Stimulated activated CD4-positive, alpha-beta T cell treated with anti-CD3 and anti-CD28 coated beads, TNF-alpha, amount 100 ng/mL, for 1 hour (primary cell): ENCODE data around the gene PDIA5.
A peak's percentile ranks its signal among the peaks of the same experiment; 100 is the strongest.

Source experiments
- DNase-seq, 3 donors: peaks; one replicate each; pipeline ENCODE4 v3.0.0-alpha.2; 2020; ENCODE audit warnings: low read depth in 3 of 3, low spot score in 1 of 3

The PDIA5 gene

GRCh38 chr3:123161167-123161566 lies 94.3 kb downstream of the PDIA5 start:
- no peak for DNase-seq

GRCh38 chr3:123163141-123163540 lies 96.3 kb downstream of the PDIA5 start:
- DNase-seq: no peak

GRCh38 chr3:123165163-123165562 lies 98.3 kb downstream of the PDIA5 start:
- DNase-seq: no peak

- no peak for DNase-seq
These were observed 100.9 kb downstream of the PDIA5 start for GRCh38 chr3:123167686-123168085.

GRCh38 chr3:123168122-123168521 lies 101.3 kb downstream of the PDIA5 start:
- DNase-seq: no peak

- DNase-seq: no peak
These were observed 101.8 kb downstream of the PDIA5 start for GRCh38 chr3:123168605-123169004.

GRCh38 chr3:123169492-123169929 lies 102.7 kb downstream of the PDIA5 start:
- DNase-seq: no peak

- no peak for DNase-seq
These were observed 103.1 kb downstream of the PDIA5 start for GRCh38 chr3:123169930-123170329.

GRCh38 chr3:123180791-123181190 lies 114.0 kb downstream of the PDIA5 start:
- DNase-seq: no peak

GRCh38 chr3:123186695-123187094 lies 119.9 kb downstream of the PDIA5 start:
- DNase-seq: no peak

- no peak for DNase-seq
These were observed 121.2 kb downstream of the PDIA5 start for GRCh38 chr3:123188058-123188457.

- DNase-seq: no peak
These were observed 126.8 kb downstream of the PDIA5 start for GRCh38 chr3:123193448-123194101.

GRCh38 chr3:123194552-123194951 lies 127.7 kb downstream of the PDIA5 start:
- DNase-seq: no peak

GRCh38 chr3:123198372-123198771 lies 131.5 kb downstream of the PDIA5 start:
- no peak for DNase-seq

GRCh38 chr3:123201223-123201556 lies 134.4 kb downstream of the PDIA5 start:
- no peak for DNase-seq

GRCh38 chr3:123201557-123202427 lies 135.0 kb downstream of the PDIA5 start, which contains the start of gene SEC22A:
SEC22A (plus strand) TSS chr3:123201943; CDS start chr3:123209218, 7,275 bp downstream.
- DNase-seq: peak; percentile 81 to 88 (median 81)

GRCh38 chr3:123202451-123202850 lies 135.6 kb downstream of the PDIA5 start:
- DNase-seq: no peak
